Measurements from ENCODE around the gene PIP5K1A. TPM values are rescaled to one million over a fixed set of nuclear protein-coding genes. Genes with fewer than 3 reads are reported as not detected.

The PIP5K1A gene
- total and polyA plus RNA-seq, 9 of the 15 experiments (the other 6 are each of a cell fraction or from before 2014, with no cell fraction given) = 1.9 to 42.4 (median 18.8) TPM

GRCh38 chr1:151165281-151165737 is 33.0 kb upstream of the PIP5K1A start (continued):
- 0 out of 2 replicates have a peak, but pooled peaks have one; percentile 42 for TF ChIP-seq HMGXB4 (CRISPR knock-in tag; IDR thresholded peaks at IDR 0.05)
- 0 out of 4 replicates have a peak, but pooled peaks of 1 of the 2 experiments have one; percentile 29 for TF ChIP-seq CSDE1 (IDR thresholded peaks at IDR 0.05)
- TF ChIP-seq KAT7 (CRISPR knock-in tag; IDR thresholded peaks at IDR 0.05; ENCODE audit: borderline replicate concordance) = peak; percentile 67; the same call in 1 of the 2 replicates
- peak; percentile 40 for TF ChIP-seq LEF1 (IDR thresholded peaks at IDR 0.05)
- TF ChIP-seq ZNF175 (CRISPR knock-in tag; IDR thresholded peaks at IDR 0.05; ENCODE audit: low read depth) = peak; percentile 78
- TF ChIP-seq FOXP4 (CRISPR knock-in tag; IDR thresholded peaks at IDR 0.05; ENCODE audit: borderline replicate concordance) = no peak; the same call in 1 of the 2 replicates
- no peak for TF ChIP-seq CHD4 (IDR thresholded peaks at IDR 0.05; ENCODE audit: insufficient read depth, insufficient replicate concordance, low read depth, low read length, poor library complexity, severe bottlenecking)
- 0 out of 2 replicates have a peak, but pooled peaks have one; percentile 23 for TF ChIP-seq ZNF740 (CRISPR knock-in tag; IDR thresholded peaks at IDR 0.05)
- peak in 1 of 2 experiments; percentile 57; a peak in 1 of 4 replicates for TF ChIP-seq ZNF740 (tag; IDR thresholded peaks at IDR 0.05)
- no peak for TF ChIP-seq SETDB1 (IDR thresholded peaks at IDR 0.05; ENCODE audit: low read length)
- no peak for TF ChIP-seq MNT (conservative IDR thresholded peaks at IDR 0.05)
- peak in 1 of 2 experiments; percentile 5; a peak in 1 of 4 replicates for TF ChIP-seq TRIM24 (IDR thresholded peaks at IDR 0.05)
- 0 out of 2 replicates have a peak, but pooled peaks have one; percentile 15 for TF ChIP-seq ZKSCAN8 (CRISPR knock-in tag; IDR thresholded peaks at IDR 0.05)
- TF ChIP-seq NKRF (IDR thresholded peaks at IDR 0.05; ENCODE audit: borderline replicate concordance) = peak; percentile 44; the same call in 1 of the 2 replicates
- TF ChIP-seq KDM1A (IDR thresholded peaks at IDR 0.05) = peak; percentile 45 to 57; a peak in 3 of 4 replicates
- TF ChIP-seq ZNF134 (CRISPR knock-in tag; conservative IDR thresholded peaks at IDR 0.05) = no peak
- no peak for TF ChIP-seq RAD51 (IDR thresholded peaks at IDR 0.05; ENCODE audit: borderline replicate concordance, low read depth)
- peak; percentile 25; the same call in 1 of the 2 replicates for TF ChIP-seq NFE2L1 (tag; IDR thresholded peaks at IDR 0.05; ENCODE audit: borderline replicate concordance, low read depth)

Data from K562 (cell line).